ENCODE results near the gene RAVER1. TPM values are rescaled to one million over a fixed set of nuclear protein-coding genes. Genes with fewer than 3 reads are reported as not detected.

Gene RAVER1
- total RNA-seq, 4 donors from 2014 or later, result 7.4 to 42.4 (median 16.4) TPM

DNA sequence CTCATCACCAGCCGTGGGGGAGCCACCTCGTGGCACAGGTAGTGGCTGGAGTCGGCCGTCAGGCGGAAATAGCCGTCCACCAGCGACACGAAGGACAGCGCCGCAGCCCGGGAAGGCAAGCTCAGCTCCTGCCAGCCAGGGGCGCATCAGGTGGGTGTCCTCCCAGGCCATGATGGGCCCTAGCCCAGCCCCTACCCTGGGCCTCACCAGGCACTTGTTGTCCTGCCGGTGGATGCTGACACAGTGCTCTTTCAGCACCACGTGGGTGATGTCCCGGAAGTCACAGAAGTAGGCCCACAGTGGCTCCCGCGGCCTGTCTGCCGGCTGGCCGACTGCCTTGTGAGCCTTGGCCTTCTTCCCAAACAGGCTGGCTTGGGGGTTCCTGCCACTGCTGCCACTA, 31.3 kb upstream of the RAVER1 start:
- Histone ChIP-seq H3K9me3 (no peaks in the 10 kb centered on the region), H3K27me3 (no peaks in the 10 kb centered on the region), H3K36me3 (no peaks in the 10 kb centered on the region), H3K4me3 (no peak overlapping the region), H3K27ac (no peak overlapping the region), H3K4me1 (no peaks in the 10 kb centered on the region)
- no peak for DNase-seq
- TF ChIP-seq, protein P1, sequence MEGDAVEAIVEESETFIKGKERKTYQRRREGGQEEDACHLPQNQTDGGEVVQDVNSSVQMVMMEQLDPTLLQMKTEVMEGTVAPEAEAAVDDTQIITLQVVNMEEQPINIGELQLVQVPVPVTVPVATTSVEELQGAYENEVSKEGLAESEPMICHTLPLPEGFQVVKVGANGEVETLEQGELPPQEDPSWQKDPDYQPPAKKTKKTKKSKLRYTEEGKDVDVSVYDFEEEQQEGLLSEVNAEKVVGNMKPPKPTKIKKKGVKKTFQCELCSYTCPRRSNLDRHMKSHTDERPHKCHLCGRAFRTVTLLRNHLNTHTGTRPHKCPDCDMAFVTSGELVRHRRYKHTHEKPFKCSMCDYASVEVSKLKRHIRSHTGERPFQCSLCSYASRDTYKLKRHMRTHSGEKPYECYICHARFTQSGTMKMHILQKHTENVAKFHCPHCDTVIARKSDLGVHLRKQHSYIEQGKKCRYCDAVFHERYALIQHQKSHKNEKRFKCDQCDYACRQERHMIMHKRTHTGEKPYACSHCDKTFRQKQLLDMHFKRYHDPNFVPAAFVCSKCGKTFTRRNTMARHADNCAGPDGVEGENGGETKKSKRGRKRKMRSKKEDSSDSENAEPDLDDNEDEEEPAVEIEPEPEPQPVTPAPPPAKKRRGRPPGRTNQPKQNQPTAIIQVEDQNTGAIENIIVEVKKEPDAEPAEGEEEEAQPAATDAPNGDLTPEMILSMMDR (IDR thresholded peaks at IDR 0.05), result no peak
- TF ChIP-seq POLR2A (IDR thresholded peaks at IDR 0.05), result no peak
- intact Hi-C loops (cut with DNase I; ENCODE audit: low total_unique reads), result no loop called here

DNA sequence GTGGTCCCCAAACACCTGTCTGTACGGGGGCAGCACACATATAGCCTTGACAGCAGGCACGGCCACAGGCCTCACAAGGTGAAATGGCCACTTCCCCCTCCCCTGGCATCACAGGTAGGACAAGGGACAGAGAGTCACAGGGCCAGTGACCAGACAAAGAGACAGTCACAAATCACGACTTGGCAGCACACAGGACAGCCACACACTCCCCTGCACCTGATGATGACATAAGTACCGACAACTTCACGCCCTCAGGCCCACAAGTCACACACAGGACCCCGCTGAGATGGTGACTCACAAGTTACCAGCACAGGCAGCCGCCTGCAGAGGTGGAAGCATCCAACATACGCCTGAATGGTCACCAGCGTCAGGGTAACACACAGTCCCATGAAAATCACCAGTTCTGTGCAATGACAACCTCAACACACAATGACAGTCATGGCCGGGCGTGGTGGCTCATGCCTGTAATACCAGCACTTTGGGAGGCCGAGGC, 30.5 kb upstream of the RAVER1 start:
- Histone ChIP-seq H3K9me3 (no peaks in the 10 kb centered on the region), H3K27me3 (no peaks in the 10 kb centered on the region), H3K36me3 (no peaks in the 10 kb centered on the region), H3K4me3 (no peak overlapping the region), H3K4me1 (no peaks in the 10 kb centered on the region), H3K27ac (no peak overlapping the region)
- TF ChIP-seq, protein P1 (IDR thresholded peaks at IDR 0.05), result no peak
- TF ChIP-seq POLR2A (IDR thresholded peaks at IDR 0.05), result no peak
- no peak for DNase-seq
- intact Hi-C loops (cut with DNase I; ENCODE audit: low total_unique reads), result no loop called here

DNA sequence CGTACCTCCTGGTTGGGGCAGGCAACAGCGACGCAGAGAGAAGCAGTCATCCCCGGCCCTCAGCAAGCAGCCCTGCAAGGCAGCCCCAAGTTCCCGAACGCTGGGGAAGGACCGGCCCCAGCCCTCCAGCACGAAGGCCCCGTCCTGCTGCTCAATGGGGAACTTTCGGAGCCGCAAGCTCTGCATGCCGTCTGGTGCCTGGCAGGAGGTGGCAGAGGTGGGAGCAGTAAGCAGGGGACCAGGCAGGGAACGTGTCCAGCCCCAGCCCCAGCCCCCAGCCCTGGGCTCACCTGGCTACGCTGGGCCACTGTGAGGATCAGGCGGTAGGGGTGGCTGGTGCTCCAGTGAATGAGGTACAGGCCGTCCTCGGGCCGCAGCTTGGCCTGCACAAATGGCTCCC, 28.9 kb upstream of the RAVER1 start:
- Histone ChIP-seq H3K27ac (no peak overlapping the region), H3K4me3 (no peak overlapping the region), H3K9me3 (no peaks in the 10 kb centered on the region), H3K27me3 (no peaks in the 10 kb centered on the region), H3K4me1 (no peaks in the 10 kb centered on the region), H3K36me3 (no peaks in the 10 kb centered on the region)
- no peak for TF ChIP-seq POLR2A (IDR thresholded peaks at IDR 0.05)
- TF ChIP-seq, protein P1 (IDR thresholded peaks at IDR 0.05), result no peak
- intact Hi-C loops (cut with DNase I; ENCODE audit: low total_unique reads), result no loop called here
- DNase-seq, result no peak

DNA sequence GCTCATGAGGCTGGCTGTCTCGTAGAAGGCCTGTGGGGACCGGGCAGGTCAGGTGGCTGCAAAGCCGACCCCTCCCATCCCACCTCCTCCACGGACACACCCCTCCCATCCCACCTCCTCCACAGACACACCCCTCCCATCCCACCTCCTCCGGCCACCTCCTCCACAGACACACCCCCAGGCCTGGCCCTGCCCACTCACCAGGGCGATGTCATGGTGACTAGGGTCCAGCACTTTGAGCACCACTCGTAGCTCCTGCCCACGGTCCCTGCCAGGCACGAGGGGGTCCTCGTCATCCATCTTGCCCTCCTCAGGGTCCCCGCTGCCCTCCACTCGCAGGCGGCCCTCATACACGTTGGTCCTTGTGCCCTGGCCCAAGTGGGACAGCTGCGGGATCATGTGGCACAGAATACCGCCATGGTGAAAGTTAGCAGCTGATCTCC, 28.3 kb upstream of the RAVER1 start:
- intact Hi-C loops (cut with DNase I; ENCODE audit: low total_unique reads), result no loop called here
- no peaks in the 10 kb centered on the region for H3K9me3 ChIP-seq
- TF ChIP-seq POLR2A (IDR thresholded peaks at IDR 0.05), result no peak
- TF ChIP-seq, protein P1 (IDR thresholded peaks at IDR 0.05), result no peak
- no peaks in the 10 kb centered on the region for H3K27me3 ChIP-seq
- H3K27ac ChIP-seq, result no peak overlapping the region
- no peaks in the 10 kb centered on the region for H3K4me1 ChIP-seq
- H3K36me3 ChIP-seq, result no peaks in the 10 kb centered on the region
- H3K4me3 ChIP-seq, result no peak overlapping the region
- DNase-seq, result no peak

DNA sequence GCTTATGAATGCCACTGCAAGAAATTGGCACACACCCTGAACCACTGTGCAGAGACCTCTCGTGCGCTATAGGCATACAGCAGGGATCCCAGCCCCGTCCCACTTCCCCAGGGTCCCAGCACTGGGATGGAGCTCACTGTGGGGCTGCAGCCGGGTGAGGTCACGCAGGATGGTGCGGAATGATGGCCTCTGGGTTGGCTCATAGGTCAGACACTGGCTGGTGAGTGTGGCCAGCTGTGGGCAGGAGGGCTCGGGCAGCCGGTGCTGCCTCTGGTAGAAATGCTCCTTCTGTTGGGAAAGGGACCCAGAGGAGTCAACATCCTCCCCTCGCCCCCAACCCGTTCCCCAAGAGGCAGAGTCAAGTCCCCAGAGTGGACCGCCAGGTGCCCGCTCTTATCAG, 23.1 kb upstream of the RAVER1 start:
- TF ChIP-seq POLR2A (IDR thresholded peaks at IDR 0.05), result no peak
- TF ChIP-seq, protein P1 (IDR thresholded peaks at IDR 0.05), result no peak
- intact Hi-C loops (cut with DNase I; ENCODE audit: low total_unique reads), result no loop called here
- Histone ChIP-seq H3K4me3 (no peak overlapping the region), H3K36me3 (no peaks in the 10 kb centered on the region), H3K9me3 (no peaks in the 10 kb centered on the region), H3K4me1 (no peaks in the 10 kb centered on the region), H3K27me3 (no peaks in the 10 kb centered on the region), H3K27ac (no peak overlapping the region)
- DNase-seq, result no peak

Data from uterus (tissue), 4 donors.